GM12878 (cell line): Measurements from ENCODE around the gene ZNF282. TPM values are rescaled to one million over a fixed set of nuclear protein-coding genes. Genes with fewer than 3 reads are reported as not detected.

Experiments used
- BACH1 ChIP-seq: fragments of 450-650 bp; IDR thresholded peaks from 2 replicates; pipeline ENCODE4 v1.6.1; 2017; ENCODE audit warnings: mild to moderate bottlenecking, borderline replicate concordance
- BRCA1 ChIP-seq: IDR thresholded peaks from 2 replicates; pipeline ENCODE4 v1.6.1; 2011; ENCODE audit warnings: low read depth, low read length, improper control_type of control experiment
- CREB1 ChIP-seq: IDR thresholded peaks from 2 replicates; pipeline ENCODE4 v1.6.1; 2012; ENCODE audit warnings: low read depth, mild to moderate bottlenecking, inconsistent platforms
- CREM ChIP-seq: IDR thresholded peaks from 2 replicates; pipeline ENCODE4 v1.6.1; 2014; ENCODE audit warnings: antibody characterized with exemption, low read depth
- HDAC2 ChIP-seq: fragments of 200-600 bp; sonication (generic); IDR thresholded peaks from 2 replicates; pipeline ENCODE4 v1.6.1; 2017
- IKZF1 ChIP-seq: fragments of 450-650 bp; conservative IDR thresholded peaks from 2 replicates; pipeline ENCODE4 v1.6.1; 2017; ENCODE audit warnings: antibody characterized with exemption, mild to moderate bottlenecking
- MAX ChIP-seq: IDR thresholded peaks from 2 replicates; pipeline ENCODE4 v1.6.1; 2012; ENCODE audit warnings: low read depth, low read length, improper control_type of control experiment
- MTA2 ChIP-seq: fragments of 450-650 bp; IDR thresholded peaks from 2 replicates; pipeline ENCODE4 v1.6.1; 2016; ENCODE audit warnings: low read depth, mild to moderate bottlenecking, moderate library complexity
- NRF1 ChIP-seq: conservative IDR thresholded peaks from 2 replicates; pipeline ENCODE4 v1.6.1; 2011; ENCODE audit warnings: mild to moderate bottlenecking, low read depth, low read length, improper control_type of control experiment
- RUNX3 ChIP-seq: IDR thresholded peaks from 2 replicates; pipeline ENCODE4 v1.6.1; 2012; ENCODE audit warnings: low read length, inconsistent platforms
- SMAD5 ChIP-seq: IDR thresholded peaks from 2 replicates; pipeline ENCODE4 v1.6.1; 2016; ENCODE audit warnings: antibody characterized with exemption, low read depth
- USF1 ChIP-seq: IDR thresholded peaks from 2 replicates; pipeline ENCODE4 v1.6.1; 2011; ENCODE audit warnings: borderline replicate concordance, low read depth, mild to moderate bottlenecking, moderate library complexity, mixed read lengths, low read length; ENCODE audit not compliant: insufficient read depth; ENCODE audit errors: extremely low read length
- ZBTB4 ChIP-seq: fragments of 450-650 bp; formaldehyde crosslinking; IDR thresholded peaks from 2 replicates; pipeline ENCODE4 v1.4.0; 2022; ENCODE audit warnings: mild to moderate bottlenecking, moderate library complexity
- ZNF384 ChIP-seq: IDR thresholded peaks from 2 replicates; pipeline ENCODE4 v1.6.1; 2012; ENCODE audit warnings: low read depth, mild to moderate bottlenecking, low read length, improper control_type of control experiment, borderline replicate concordance
- ZNF592 ChIP-seq: fragments of 450-650 bp; IDR thresholded peaks from 2 replicates; pipeline ENCODE4 v1.6.1; 2017; ENCODE audit warnings: mild to moderate bottlenecking, moderate library complexity
- ZNF687 ChIP-seq: fragments of 450-650 bp; IDR thresholded peaks from 2 replicates; pipeline ENCODE4 v1.6.1; 2017; ENCODE audit warnings: mild to moderate bottlenecking, moderate library complexity
- polyA plus RNA-seq, 11 experiments: library from polyadenylated mRNA; depleted of rRNA in 4 of 11; unstranded in 6 of 11; stranded (reverse) in 5 of 11; fragments of >200 nt; fragmentation: Nextera tagmentation in 4 of 11; fragmentation: Illumina TruSeq in 1 of 11; extraction: Ambion mirVana in 4 of 11; extraction: Trizol in 1 of 11; gene quantifications; 1 replicate in 1 of 11; 2 replicates in 10 of 11; pipeline versions ENCODE4 v1.2.1 to v1.2.3, GENCODE V29; 2011 to 2016; ENCODE audit warnings: inconsistent platforms in 2 of 11, missing spikeins in 2 of 11, low read depth in 1 of 11
- total RNA-seq, 4 experiments: library from RNA; depleted of rRNA in 3 of 4; stranded (reverse); fragments of >200 nt in 3 of 4; fragmentation: Illumina TruSeq in 1 of 4; extraction: Trizol in 1 of 4; gene quantifications; 2 replicates each; pipeline versions ENCODE4 v1.2.1 to v1.2.3, GENCODE V29; 2013 to 2021

Gene ZNF282
- total and polyA plus RNA-seq, 10 of the 15 experiments (the other 5 are each of a cell fraction or from before 2014, with no cell fraction given): 0.35 to 28.4 (median 8.1) TPM

- peak; percentile 86; the same call in 1 of the 2 replicates for TF ChIP-seq ZNF592
- no peak for TF ChIP-seq HDAC2
- TF ChIP-seq BACH1: peak; percentile 94
- TF ChIP-seq NRF1: peak; percentile 21; the same call in 1 of the 2 replicates
- peak; percentile 66; the same call in 1 of the 2 replicates for TF ChIP-seq SMAD5
- no peak for TF ChIP-seq ZBTB4 (CRISPR knock-in tag)
- peak; percentile 39; the same call in 1 of the 2 replicates for TF ChIP-seq MAX
- TF ChIP-seq BRCA1: no peak
- TF ChIP-seq IKZF1: peak; percentile 98
- peak; percentile 51 for TF ChIP-seq CREM
- TF ChIP-seq MTA2: peak; percentile 58; the same call in 1 of the 2 replicates
- TF ChIP-seq USF1: no peak
- TF ChIP-seq RUNX3: peak; percentile 78
- peak; percentile 16; the same call in 1 of the 2 replicates for TF ChIP-seq CREB1
- TF ChIP-seq ZNF687: peak; percentile 83
- no peak for TF ChIP-seq ZNF384
Measured at GRCh38 chr7:149147072-149147751, 48.1 kb upstream of the ZNF282 start, which contains the start of gene ZNF398 (continued).
